IMR-90 (cell line): Measurements from ENCODE around the gene MED17. TPM values are rescaled to one million over a fixed set of nuclear protein-coding genes. Genes with fewer than 3 reads are reported as not detected.

Source experiments
- ATAC-seq: fragments of 200-7000 bp; cut with Tn5 transposase; 2 replicates; pipeline ENCODE4 v1.9.1; 2020; ENCODE audit warnings: low read depth, mild to moderate bottlenecking, moderate library complexity
- BruUV-seq: library from RNA; stranded (reverse); fragments of 400-500 nt; replicated peaks from 2 replicates; lab custom pipeline; 2021; lab: Mats Ljungman, UMichigan
- CTCF ChIA-PET: fragments of 300-600 bp; formaldehyde crosslinking; extraction: SDS; loops from one replicate; lab custom pipeline; 2021; ENCODE audit warnings: antibody characterized with exemption; lab: Yijun Ruan, JAX
- POLR2A ChIA-PET: fragments of 300-600 bp; sonication (Branson Sonifier 250); formaldehyde crosslinking; loops from one replicate; lab custom pipeline; 2022; ENCODE audit warnings: antibody characterized with exemption; ENCODE audit not compliant: unreplicated experiment; lab: Charles Lee
- DNase-seq: peaks from one replicate; pipeline ENCODE4 v3.0.0; 2013
- H2AFZ ChIP-seq: replicated peaks from 2 replicates; pipeline ENCODE3; 2013; ENCODE audit warnings: low read length, mild to moderate bottlenecking; ENCODE audit not compliant: poor library complexity
- H2AK5ac ChIP-seq: 2 replicates; pipeline ENCODE4 v1.6.1; 2013; ENCODE audit warnings: low read depth, low read length, inconsistent platforms
- H2AK9ac ChIP-seq: replicated peaks from 2 replicates; pipeline ENCODE3; 2013; ENCODE audit warnings: mild to moderate bottlenecking, low read depth, low read length, moderate library complexity; ENCODE audit not compliant: poor library complexity
- H2BK120ac ChIP-seq: 2 replicates; pipeline ENCODE4 v1.6.1; 2013; ENCODE audit warnings: low read depth, low read length, inconsistent platforms
- H2BK15ac ChIP-seq: 3 replicates; pipeline ENCODE4 v1.6.1; 2013; ENCODE audit warnings: low read depth, low read length, inconsistent platforms
- H2BK20ac ChIP-seq: 2 replicates; pipeline ENCODE4 v1.6.1; 2013; ENCODE audit warnings: low read depth, mild to moderate bottlenecking, inconsistent platforms, low read length, moderate library complexity
- H2BK5ac ChIP-seq: 2 replicates; pipeline ENCODE4 v1.6.1; 2013; ENCODE audit warnings: mild to moderate bottlenecking, low read depth, low read length, inconsistent platforms; ENCODE audit not compliant: poor library complexity, severe bottlenecking
- H3K14ac ChIP-seq: replicated peaks from 2 replicates; pipeline ENCODE4 v1.6.1; 2013; ENCODE audit warnings: low read depth, low read length, inconsistent platforms
- H3K18ac ChIP-seq: 2 replicates; pipeline ENCODE4 v1.6.1; 2013; ENCODE audit warnings: low read depth, low read length, control low read depth
- H3K23ac ChIP-seq: 2 replicates; pipeline ENCODE4 v1.6.1; 2013; ENCODE audit warnings: low read depth, low read length, inconsistent platforms
- H3K27ac ChIP-seq: 2 replicates; pipeline ENCODE4 v1.5.1; 2013; ENCODE audit warnings: mild to moderate bottlenecking, control low read depth, low read length; ENCODE audit not compliant: insufficient read depth
- H3K27me3 ChIP-seq: 2 replicates; pipeline ENCODE4 v1.6.1; 2013; ENCODE audit warnings: low read length; ENCODE audit not compliant: control insufficient read depth, insufficient read depth
- H3K36me3 ChIP-seq: 2 replicates; pipeline ENCODE4 v1.6.1; 2013; ENCODE audit warnings: low read length, mixed read lengths; ENCODE audit not compliant: control insufficient read depth, insufficient read depth
- H3K4ac ChIP-seq: 2 replicates; pipeline ENCODE4 v1.6.1; 2013; ENCODE audit warnings: low read depth, low read length, inconsistent platforms
- H3K4me1 ChIP-seq: 2 replicates; pipeline ENCODE4 v1.6.1; 2013; ENCODE audit warnings: low read length, mixed read lengths; ENCODE audit not compliant: control insufficient read depth, insufficient read depth
- H3K4me2 ChIP-seq: 2 replicates; pipeline ENCODE4 v1.6.1; 2013; ENCODE audit warnings: low read depth, mild to moderate bottlenecking, control low read depth, low read length, moderate library complexity
- H3K4me3 ChIP-seq: 2 replicates; pipeline ENCODE4 v1.5.1; 2013; ENCODE audit warnings: low read depth, mild to moderate bottlenecking, control low read depth, low read length, moderate library complexity; ENCODE audit not compliant: insufficient read depth
- H3K56ac ChIP-seq: 2 replicates; pipeline ENCODE4 v1.6.1; 2013; ENCODE audit warnings: low read length, inconsistent platforms; ENCODE audit not compliant: insufficient read depth; ENCODE audit errors: extremely low read depth
- H3K79me1 ChIP-seq, 2 experiments: 2 replicates each; pipeline ENCODE4 v1.6.1; 2013; ENCODE audit warnings: low read length in 2 of 2, inconsistent platforms in 1 of 2, low read depth in 1 of 2
- H3K9ac ChIP-seq: 2 replicates; pipeline ENCODE4 v1.6.1; 2013; ENCODE audit warnings: low read depth, low read length, control low read depth
- H3K9me1 ChIP-seq: 2 replicates; pipeline ENCODE4 v1.6.1; 2013; ENCODE audit warnings: low read length, inconsistent platforms; ENCODE audit not compliant: insufficient read depth
- H3K9me3 ChIP-seq: 2 replicates; pipeline ENCODE4 v1.6.1; 2013; ENCODE audit warnings: low read length; ENCODE audit not compliant: control insufficient read depth, insufficient read depth
- H4K20me1 ChIP-seq: 2 replicates; pipeline ENCODE4 v1.6.1; 2013; ENCODE audit warnings: low read length, inconsistent platforms; ENCODE audit not compliant: insufficient read depth
- H4K5ac ChIP-seq: 2 replicates; pipeline ENCODE4 v1.6.1; 2013; ENCODE audit warnings: mild to moderate bottlenecking, low read depth, low read length, control low read depth
- H4K8ac ChIP-seq, 2 experiments: 2 replicates each; pipeline ENCODE4 v1.6.1; 2013; ENCODE audit warnings: low read depth in 2 of 2, low read length in 2 of 2, control low read depth in 1 of 2, inconsistent platforms in 1 of 2
- H4K91ac ChIP-seq: 2 replicates; pipeline ENCODE4 v1.6.1; 2013; ENCODE audit warnings: low read depth, low read length, inconsistent platforms; ENCODE audit not compliant: insufficient read depth
- NFE2L2 ChIP-seq: fragments of 150-350 bp; IDR thresholded peaks from 2 replicates; pipeline ENCODE4 v1.6.1; 2016; ENCODE audit warnings: low read depth, mild to moderate bottlenecking, low read length
- SMC3 ChIP-seq: fragments of 150-350 bp; IDR thresholded peaks from 2 replicates; pipeline ENCODE4 v1.6.1; 2016; ENCODE audit warnings: low read depth, mild to moderate bottlenecking, antibody characterized with exemption, low read length, moderate library complexity
- WGBS, 2 experiments: methylation state at CpG; one replicate each; pipeline versions ENCODE4 v1.1.5 to v1.1.7; 2013; ENCODE audit warnings: missing lambda C conversion rate in 2 of 2; ENCODE audit not compliant: insufficient read length in 1 of 2; ENCODE audit errors: extremely low coverage in 2 of 2; 5-methylcytosine and 5-hydroxymethylcytosine counted together
- dilution Hi-C: fragments of 300-500 bp; cut with HindIII; formaldehyde crosslinking; loops from one replicate; pipeline ENCODE4 v1.14.3; 2018; ENCODE audit warnings: low sequenced_read_pairs; ENCODE audit not compliant: unreplicated experiment
- in situ Hi-C: fragments of 300-500 bp; cut with MboI; formaldehyde crosslinking; loops from 3 replicates; pipeline ENCODE4 v1.14.3; 2019; ENCODE audit warnings: low sequenced_read_pairs, inconsistent platforms, mixed read lengths
- intact Hi-C: fragments of 100-400 bp; cut with micrococcal nuclease; formaldehyde crosslinking; loops from 2 replicates; pipeline ENCODE4 v1.10.0; 2022
- polyA plus RNA-seq, 3 experiments: library from polyadenylated mRNA; depleted of rRNA; stranded (reverse); fragments of >200 nt; gene quantifications; 2 replicates each; pipeline ENCODE4 v1.2.3, GENCODE V29; 2012; ENCODE audit warnings: low replicate concordance in 1 of 3
- total RNA-seq: library from RNA; depleted of rRNA; stranded (reverse); fragments of >200 nt; gene quantifications from 2 replicates; pipeline ENCODE4 v1.2.3, GENCODE V29; 2012

The MED17 gene
- total and polyA plus RNA-seq, 2 of the 4 experiments (the other 2 are of a cell fraction): 20.0 to 23.3 TPM

- Histone ChIP-seq H2BK5ac (no peak overlapping the region), H3K27ac (no peak overlapping the region), H3K9ac (no peak overlapping the region), H3K9me3 (no peaks in the 10 kb centered on the region), H4K20me1 (no peaks in the 10 kb centered on the region), H3K4me2 (no peak overlapping the region), H4K91ac (no peak overlapping the region), H3K4me1 (peaks cover 8% of the 10 kb centered on the region), H4K8ac (no peak overlapping the region), H3K23ac (no peak overlapping the region), H2AK9ac (no peak overlapping the region), H3K79me1 (no peaks in the 10 kb centered on the region), H2BK15ac (no peak overlapping the region), H3K18ac (no peak overlapping the region), H3K27me3 (no peaks in the 10 kb centered on the region), H2BK20ac (0 out of 2 replicates have a peak overlapping the region, but pooled peaks have one; percentile 14), H3K36me3 (no peaks in the 10 kb centered on the region), H2AK5ac (no peak overlapping the region; the same call in 1 of the 2 replicates), H3K4ac (no peak overlapping the region), H2AFZ (no peak overlapping the region), H3K4me3 (no peak overlapping the region), H3K14ac (no peak overlapping the region), H2BK120ac (no peak overlapping the region), H4K5ac (no peak overlapping the region), H3K56ac (no peak overlapping the region), H3K9me1 (peaks cover 3% of the 10 kb centered on the region; the same call in 1 of the 2 replicates)
- ATAC-seq: no peak
- TF ChIP-seq NFE2L2: no peak
- no peak for TF ChIP-seq SMC3
- dilution Hi-C loops (no loop called here), intact Hi-C loops (no loop called here), in situ Hi-C loops (no loop called here)
- peak; percentile 27 for DNase-seq
- WGBS, 2 experiments: 100% methylated on average over 4 of the region's 5 CpGs; no CpG with 5 or more reads in 1 of the 2 experiments
- POLR2A ChIA-PET: no interaction called here
- CTCF ChIA-PET: no interaction called here
- BruUV-seq: no TSS peak
Measured at GRCh38 chr11:93843906-93844305, 59.8 kb downstream of the MED17 start.
